Activated naive CD8-positive, alpha-beta T cell treated with anti-CD3 and anti-CD28 coated beads, Interleukin-2, amount 50 U/mL, for 24 hours (primary cell): Measurements from ENCODE around the gene SELENOW.
A peak's percentile ranks its signal among the peaks of the same experiment; 100 is the strongest.
"Not testable (repeated sequence)": the region's sequence is repeated elsewhere in the genome, so short reads cannot be mapped to it uniquely, and the experiment has no call there.

Experiments
- ATAC-seq: fragments of 150-1000 bp; cut with Tn5 transposase; one replicate; pipeline ENCODE4 v1.10.0; 2021
- DNase-seq: peaks from one replicate; pipeline ENCODE4 v3.0.0; 2021
- H3K27ac Mint-ChIP-seq: one replicate; pipeline ENCODE4 v1.8.0; 2021; ENCODE audit warnings: mild to moderate bottlenecking, mixed read lengths
- H3K27me3 Mint-ChIP-seq: one replicate; pipeline ENCODE4 v1.8.0; 2021; ENCODE audit warnings: mixed read lengths
- H3K36me3 Mint-ChIP-seq: one replicate; pipeline ENCODE4 v1.8.0; 2021; ENCODE audit warnings: low read depth, mixed read lengths
- H3K4me1 Mint-ChIP-seq: one replicate; pipeline ENCODE4 v1.8.0; 2021; ENCODE audit warnings: mixed read lengths
- H3K4me3 Mint-ChIP-seq: one replicate; pipeline ENCODE4 v1.8.0; 2021; ENCODE audit warnings: mild to moderate bottlenecking, moderate library complexity, mixed read lengths
- H3K9me3 Mint-ChIP-seq: one replicate; pipeline ENCODE4 v1.8.0; 2021; ENCODE audit warnings: mixed read lengths

The SELENOW gene

GRCh38 chr19:47778049-47778953 lies at the start of gene SELENOW:
SELENOW (plus strand) TSS chr19:47778703; CDS start chr19:47778786, 83 bp downstream.
- Mint-ChIP-seq H3K4me3 (peak within 1 kb of the TSS; percentile 86), H3K9me3 (no peaks in the 10 kb centered on the region), H3K27me3 (no peaks in the 10 kb centered on the region), H3K4me1 (peaks cover 17% of the 10 kb centered on the region), H3K27ac (peak within 1 kb of the TSS; percentile 88), H3K36me3 (peaks cover 20% of the 10 kb centered on the region)
- peak; percentile 94 for ATAC-seq
- peak; percentile 83 for DNase-seq

DNA sequence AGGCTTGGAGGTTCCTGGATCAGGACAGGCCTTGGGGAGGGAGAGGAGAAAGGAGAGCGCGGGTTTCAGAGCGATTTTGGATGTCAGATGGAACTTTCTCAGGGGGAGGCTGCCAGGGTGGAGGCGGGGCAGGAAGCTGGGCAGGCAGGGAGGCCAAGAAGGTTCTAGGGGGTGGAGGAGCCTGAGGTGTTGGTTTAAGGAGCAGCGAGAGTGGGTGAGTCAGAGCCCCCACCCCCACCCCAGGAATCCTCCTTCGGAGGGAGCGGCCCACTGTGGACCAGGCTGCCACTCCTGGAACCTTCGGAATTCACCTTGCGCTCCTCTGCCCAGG lies 49.1 kb upstream of the SELENOW start:
- no peaks in the 10 kb centered on the region for H3K9me3 Mint-ChIP-seq
- DNase-seq, result peak; percentile 38
- peak; percentile 67 for ATAC-seq
- no peak overlapping the region for H3K27ac Mint-ChIP-seq
- peaks cover 37% of the 10 kb centered on the region for H3K27me3 Mint-ChIP-seq
- peaks cover 16% of the 10 kb centered on the region for H3K4me1 Mint-ChIP-seq
- no peaks in the 10 kb centered on the region for H3K36me3 Mint-ChIP-seq
- peak overlapping the region; percentile 63 for H3K4me3 Mint-ChIP-seq

GRCh38 chr19:47729799-47730520 lies 48.5 kb upstream of the SELENOW start:
- Mint-ChIP-seq H3K4me1 (peaks cover 16% of the 10 kb centered on the region), H3K4me3 (peak overlapping the region; percentile 63), H3K27ac (no peak overlapping the region), H3K9me3 (no peaks in the 10 kb centered on the region), H3K27me3 (peaks cover 35% of the 10 kb centered on the region), H3K36me3 (no peaks in the 10 kb centered on the region)
- DNase-seq (peak; percentile 71), ATAC-seq (peak; percentile 81)

- H3K27me3 Mint-ChIP-seq, result peaks cover 33% of the 10 kb centered on the region
- no peaks in the 10 kb centered on the region for H3K36me3 Mint-ChIP-seq
- H3K9me3 Mint-ChIP-seq, result no peaks in the 10 kb centered on the region
- ATAC-seq (no peak), DNase-seq (no peak)
- peak overlapping the region; percentile 63 for H3K4me3 Mint-ChIP-seq
- H3K4me1 Mint-ChIP-seq, result peaks cover 16% of the 10 kb centered on the region
- H3K27ac Mint-ChIP-seq, result no peak overlapping the region
Measured at GRCh38 chr19:47730521-47730889, 48.0 kb upstream of the SELENOW start.

- no peaks in the 10 kb centered on the region for H3K36me3 Mint-ChIP-seq
- no peak overlapping the region for H3K27ac Mint-ChIP-seq
- H3K4me1 Mint-ChIP-seq, result peaks cover 16% of the 10 kb centered on the region
- ATAC-seq, result no peak
- no peak for DNase-seq
- H3K4me3 Mint-ChIP-seq, result no peak overlapping the region
- no peaks in the 10 kb centered on the region for H3K9me3 Mint-ChIP-seq
- peaks cover 33% of the 10 kb centered on the region for H3K27me3 Mint-ChIP-seq
Measured at GRCh38 chr19:47730910-47731309, 47.6 kb upstream of the SELENOW start.

- Mint-ChIP-seq H3K27me3 (peaks cover 14% of the 10 kb centered on the region), H3K4me3 (no peak overlapping the region), H3K27ac (no peak overlapping the region), H3K4me1 (peaks cover 3% of the 10 kb centered on the region), H3K36me3 (no peaks in the 10 kb centered on the region), H3K9me3 (no peaks in the 10 kb centered on the region)
- ATAC-seq, result no peak
- no peak for DNase-seq
Measured at GRCh38 chr19:47735131-47735530, 43.4 kb upstream of the SELENOW start.

DNA sequence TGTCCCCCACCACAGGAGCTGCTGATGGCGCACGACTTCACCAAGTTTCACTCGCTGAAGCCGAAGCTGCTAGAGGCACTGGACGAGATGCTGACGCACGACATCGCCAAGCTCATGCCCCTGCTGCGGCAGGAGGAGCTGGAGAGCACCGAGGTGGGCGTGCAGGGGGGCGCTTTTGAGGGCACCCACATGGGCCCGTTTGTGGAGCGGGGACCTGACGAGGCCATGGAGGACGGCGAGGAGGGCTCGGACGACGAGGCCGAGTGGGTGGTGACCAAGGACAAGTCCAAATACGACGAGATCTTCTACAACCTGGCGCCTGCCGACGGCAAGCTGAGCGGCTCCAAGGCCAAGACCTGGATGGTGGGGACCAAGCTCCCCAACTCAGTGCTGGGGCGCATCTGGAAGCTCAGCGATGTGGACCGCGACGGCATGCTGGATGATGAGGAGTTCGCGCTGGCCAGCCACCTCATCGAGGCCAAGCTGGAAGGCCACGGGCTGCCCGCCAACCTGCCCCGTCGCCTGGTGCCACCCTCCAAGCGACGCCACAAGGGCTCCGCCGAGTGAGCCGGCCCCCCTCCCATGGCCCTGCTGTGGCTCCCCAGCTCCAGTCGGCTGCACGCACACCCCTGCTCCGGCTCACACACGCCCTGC lies 37.5 kb upstream of the SELENOW start:
- H3K4me1 Mint-ChIP-seq, result peaks cover 34% of the 10 kb centered on the region
- peaks cover 1% of the 10 kb centered on the region for H3K27me3 Mint-ChIP-seq
- no peaks in the 10 kb centered on the region for H3K9me3 Mint-ChIP-seq
- H3K4me3 Mint-ChIP-seq, result no peak overlapping the region
- H3K27ac Mint-ChIP-seq, result no peak overlapping the region
- ATAC-seq (no peak), DNase-seq (no peak)
- H3K36me3 Mint-ChIP-seq, result peaks cover 5% of the 10 kb centered on the region

GRCh38 chr19:47741544-47742140 lies 36.9 kb upstream of the SELENOW start:
- Mint-ChIP-seq H3K36me3 (peaks cover 6% of the 10 kb centered on the region), H3K4me3 (peak overlapping the region; percentile 14), H3K27ac (peak overlapping the region; percentile 65), H3K9me3 (no peaks in the 10 kb centered on the region), H3K4me1 (peaks cover 35% of the 10 kb centered on the region), H3K27me3 (peaks cover 1% of the 10 kb centered on the region)
- DNase-seq (no peak), ATAC-seq (no peak)

DNA sequence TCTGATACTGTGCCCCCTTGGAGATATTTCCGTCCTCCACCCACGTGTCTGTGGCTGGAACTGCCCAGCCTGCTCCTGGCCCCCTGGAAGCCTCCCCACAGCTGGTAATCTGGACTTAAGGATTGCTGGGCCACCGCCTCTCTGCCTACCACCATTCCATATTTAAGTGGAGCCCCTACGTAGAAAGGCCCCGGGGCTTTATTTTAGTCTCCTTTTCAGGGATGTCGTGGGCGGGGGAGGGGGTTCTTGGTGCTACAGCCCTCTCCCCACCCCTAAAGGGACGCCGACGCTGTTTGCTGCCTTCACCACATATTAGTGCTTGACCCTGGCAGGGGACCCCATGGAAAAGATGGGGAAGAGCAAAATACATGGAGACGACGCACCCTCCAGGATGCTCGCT lies 35.9 kb upstream of the SELENOW start:
- H3K36me3 Mint-ChIP-seq, result peaks cover 12% of the 10 kb centered on the region
- peaks cover 1% of the 10 kb centered on the region for H3K27me3 Mint-ChIP-seq
- H3K9me3 Mint-ChIP-seq, result no peaks in the 10 kb centered on the region
- peak overlapping the region; percentile 89 for H3K27ac Mint-ChIP-seq
- no peak overlapping the region for H3K4me3 Mint-ChIP-seq
- H3K4me1 Mint-ChIP-seq, result peaks cover 42% of the 10 kb centered on the region
- DNase-seq (no peak), ATAC-seq (no peak)

GRCh38 chr19:47745010-47745901 lies 33.2 kb upstream of the SELENOW start, which contains the start of gene NOP53:
NOP53 (plus strand) TSS chr19:47745546; CDS start chr19:47745560, 14 bp downstream.
- H3K27ac Mint-ChIP-seq, result peak within 1 kb of the TSS; percentile 99
- peaks cover 26% of the 10 kb centered on the region for H3K36me3 Mint-ChIP-seq
- peaks cover 64% of the 10 kb centered on the region for H3K4me1 Mint-ChIP-seq
- peaks cover 1% of the 10 kb centered on the region for H3K27me3 Mint-ChIP-seq
- DNase-seq (peak; percentile 97), ATAC-seq (peak; percentile 56)
- H3K9me3 Mint-ChIP-seq, result no peaks in the 10 kb centered on the region
- peak within 1 kb of the TSS; percentile 99 for H3K4me3 Mint-ChIP-seq

DNA sequence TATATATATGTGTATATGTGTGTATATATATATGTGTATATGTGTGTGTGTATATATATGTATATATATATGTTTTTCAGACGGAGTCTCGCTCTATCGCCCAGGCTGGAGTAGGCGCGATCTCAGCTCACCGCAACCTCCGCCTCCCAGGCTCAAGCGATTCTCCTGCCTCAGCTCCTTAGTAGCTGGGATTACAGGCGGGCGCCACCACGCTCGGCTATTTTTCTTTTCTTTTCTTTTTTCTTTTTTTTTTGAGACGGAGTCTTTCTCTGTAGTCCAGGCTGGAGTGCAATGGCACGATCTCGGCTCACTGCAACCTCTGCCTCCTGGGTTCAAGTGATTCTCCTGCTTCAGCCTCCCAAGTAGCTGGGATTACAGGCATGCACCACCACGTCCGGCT lies 32.4 kb upstream of the SELENOW start:
- not testable (repeated sequence) for H3K27me3 Mint-ChIP-seq, H3K9me3 Mint-ChIP-seq, DNase-seq, ATAC-seq
- Mint-ChIP-seq H3K27ac (peak overlapping the region; percentile 99), H3K36me3 (peaks cover 28% of the 10 kb centered on the region), H3K4me1 (peaks cover 66% of the 10 kb centered on the region), H3K4me3 (peak overlapping the region; percentile 99)

DNA sequence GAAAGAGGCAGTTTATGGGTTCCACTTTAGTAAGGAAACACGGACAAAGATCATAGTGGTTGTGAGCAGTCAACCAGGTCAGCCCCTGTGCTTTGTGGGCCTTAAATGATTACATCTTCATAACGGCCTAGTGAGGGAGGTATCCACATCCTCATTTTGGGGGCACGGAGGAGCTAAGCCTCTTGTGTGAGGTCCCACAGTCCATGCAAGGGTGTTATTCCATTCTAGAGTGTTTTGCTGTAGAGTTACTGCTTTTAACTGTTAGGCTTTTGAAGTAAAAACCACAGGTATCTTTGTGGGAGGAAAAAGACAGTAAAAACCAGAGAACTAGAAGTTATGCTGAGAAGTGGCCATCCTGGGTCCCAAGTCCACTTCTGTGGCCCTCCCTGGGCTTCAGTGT lies 29.2 kb upstream of the SELENOW start:
- Mint-ChIP-seq H3K4me1 (peaks cover 43% of the 10 kb centered on the region), H3K27ac (peak overlapping the region; percentile 81), H3K4me3 (peak overlapping the region; percentile 67), H3K36me3 (peaks cover 51% of the 10 kb centered on the region), H3K9me3 (no peaks in the 10 kb centered on the region), H3K27me3 (peaks cover 1% of the 10 kb centered on the region)
- ATAC-seq, result no peak
- DNase-seq, result no peak

DNA sequence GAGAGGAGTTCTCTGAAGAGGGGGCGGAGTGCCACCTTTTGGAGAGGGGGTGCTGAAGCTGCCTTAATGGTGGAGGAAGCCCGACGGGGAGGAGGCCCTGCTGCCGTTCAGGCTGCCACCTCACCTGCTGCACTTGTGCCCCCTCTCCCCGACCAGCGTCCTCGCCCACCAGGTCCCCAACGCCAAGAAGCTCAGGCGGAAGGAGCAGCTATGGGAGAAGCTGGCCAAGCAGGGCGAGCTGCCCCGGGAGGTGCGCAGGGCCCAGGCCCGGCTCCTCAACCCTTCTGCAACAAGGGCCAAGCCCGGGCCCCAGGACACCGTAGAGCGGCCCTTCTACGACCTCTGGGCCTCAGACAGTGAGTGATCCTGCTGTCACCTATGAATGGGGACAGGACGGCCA lies 27.8 kb upstream of the SELENOW start:
- ATAC-seq, result no peak
- DNase-seq, result no peak
- Mint-ChIP-seq H3K4me1 (peaks cover 34% of the 10 kb centered on the region), H3K27ac (no peak overlapping the region), H3K9me3 (no peaks in the 10 kb centered on the region), H3K4me3 (no peak overlapping the region), H3K36me3 (peaks cover 46% of the 10 kb centered on the region), H3K27me3 (no peaks in the 10 kb centered on the region)
